Motor neuron (in vitro differentiated cells): ENCODE results near the gene TEX264. TPM values are rescaled to one million over a fixed set of nuclear protein-coding genes. Genes with fewer than 3 reads are reported as not detected.

Source experiments
- total RNA-seq, 8 experiments: library from RNA; unstranded; fragments of 300-600 nt; gene quantifications; 2 replicates each; pipeline versions ENCODE4 v1.2.3 to v1.2.4, GENCODE V29; 2022

The TEX264 gene
- total RNA-seq, 8 experiments from 2014 or later, result 16.6 to 64.7 (median 33.0) TPM

Other genes with a start within 250 kb of the TEX264 start
- 10 to 100 TPM; 12.0 to 24.1 (median 16.0) TPM for gene DCAF1, start 171.2 kb upstream of the TEX264 start, total RNA-seq
- 10 to 100 TPM in 7 of 8 experiments, 1 to 10 TPM in 1; 9.9 to 30.4 (median 23.1) TPM for gene RAD54L2, start 132.5 kb upstream of the TEX264 start, total RNA-seq
- 10 to 100 TPM in 1 of 8 experiments, 1 to 10 TPM in 3, under 1 TPM in 4; 0.27 to 22.1 (median 2.5) TPM for gene GRM2, start 35.8 kb downstream of the TEX264 start, total RNA-seq
- not detected for gene IQCF6, start 108.0 kb downstream of the TEX264 start, total RNA-seq
- not detected for gene IQCF2, start 190.4 kb downstream of the TEX264 start, total RNA-seq
- gene IQCF5, start 204.3 kb downstream of the TEX264 start, total RNA-seq, result not detected
- gene IQCF1, start 232.1 kb downstream of the TEX264 start, total RNA-seq, result under 1 TPM in 1 of 8 experiments, not detected in 7; 0.22 TPM